ENCODE results near the gene SIRPD. TPM values are rescaled to one million over a fixed set of nuclear protein-coding genes. Genes with fewer than 3 reads are reported as not detected.

The SIRPD gene
- total RNA-seq, 1 donor from 2014 or later = not detected

- Mint-ChIP-seq H3K36me3 (no peaks in the 10 kb centered on the region), H3K4me3 (no peak overlapping the region), H3K9me3 (no peaks in the 10 kb centered on the region), H3K27ac (no peak overlapping the region), H3K27me3 (ENCODE audit: insufficient read depth, low read depth) (peaks cover 5% of the 10 kb centered on the region), H3K4me1 (no peaks in the 10 kb centered on the region)
- no peak for TF ChIP-seq CTCF (IDR thresholded peaks at IDR 0.05)
- TF ChIP-seq EZH2 (IDR thresholded peaks at IDR 0.05) = no peak
- no peak for TF ChIP-seq EZH2phosphoT487 (IDR thresholded peaks at IDR 0.05)
- DNase-seq (ENCODE audit: low spot score) = no peak
- no peak overlapping the region for H2AFZ ChIP-seq (replicated peaks)
- no peaks in the 10 kb centered on the region for H3K9me3 ChIP-seq (ENCODE audit: low read depth)
- H3K27ac ChIP-seq = no peak overlapping the region
- no peaks in the 10 kb centered on the region for H3K79me2 ChIP-seq (ENCODE audit: low read depth)
- peaks cover 43% of the 10 kb centered on the region for H3K27me3 ChIP-seq
- H3F3A ChIP-seq (ENCODE audit: low read depth) = no peaks in the 10 kb centered on the region
- H3K4me1 ChIP-seq = no peaks in the 10 kb centered on the region
- no peaks in the 10 kb centered on the region for H3K36me3 ChIP-seq
- H3K4me3 ChIP-seq = no peak overlapping the region
- no peak overlapping the region for H3K9ac ChIP-seq
- no peaks in the 10 kb centered on the region for H4K20me1 ChIP-seq (ENCODE audit: low read depth)
- H3K4me2 ChIP-seq = no peak overlapping the region
Observed at GRCh38 chr20:1484438-1485116, 72.9 kb downstream of the SIRPD start.

Small RNA genes lying within 50 kb of the gene (small RNA-seq; reads per million reads assigned to genes)
- gene RNU6-917P = not detected

Other genes starting within 250 kb of the SIRPD start
- 1.6 and 6.6 TPM in 2 replicates for gene SDCBP2, start 228.6 kb downstream of the SIRPD start, total RNA-seq (ENCODE audit: low replicate concordance)
- gene FKBP1A, start 164.7 kb downstream of the SIRPD start, total RNA-seq (ENCODE audit: low replicate concordance) = 128 and 135 TPM in 2 replicates
- 30.5 and 43.4 TPM in 2 replicates for gene NSFL1C, start 90.9 kb downstream of the SIRPD start, total RNA-seq (ENCODE audit: low replicate concordance)
- gene SIRPB2, start 66.3 kb downstream of the SIRPD start, total RNA-seq (ENCODE audit: low replicate concordance) = not detected in 2 replicates
- gene SIRPB1, start 62.3 kb upstream of the SIRPD start, total RNA-seq (ENCODE audit: low replicate concordance) = 0.62 TPM in 1 of 2 replicates, not detected in the other
- not detected in 2 replicates for gene SIRPG, start 100.1 kb upstream of the SIRPD start, total RNA-seq (ENCODE audit: low replicate concordance)